Neural cell (in vitro differentiated cells): ENCODE results near the gene EP400.

ENCODE experiments used
- EP300 ChIP-seq: fragments of 450-650 bp; conservative IDR thresholded peaks from 2 replicates; pipeline ENCODE4 v1.6.1; 2014; ENCODE audit warnings: antibody characterized with exemption, mild to moderate bottlenecking, moderate library complexity; ENCODE audit not compliant: poor library complexity, severe bottlenecking
- EZH2 ChIP-seq: fragments of 200-600, 300-800 bp; shearing (Covaris generic), sonication (generic); IDR thresholded peaks from 2 replicates; pipeline ENCODE4 v1.6.1; 2014; ENCODE audit warnings: antibody characterized with exemption, low read length, borderline replicate concordance, mild to moderate bottlenecking; ENCODE audit not compliant: insufficient read depth, poor library complexity, severe bottlenecking
- RAD21 ChIP-seq: fragments of 450-650 bp; conservative IDR thresholded peaks from 2 replicates; pipeline ENCODE4 v1.6.1; 2014; ENCODE audit warnings: antibody characterized with exemption, mild to moderate bottlenecking, moderate library complexity
- SMC3 ChIP-seq: fragments of 450-650 bp; conservative IDR thresholded peaks from 2 replicates; pipeline ENCODE4 v1.6.1; 2014; ENCODE audit warnings: antibody characterized with exemption, mild to moderate bottlenecking, moderate library complexity; ENCODE audit not compliant: poor library complexity
- TF ChIP-seq, protein P1 (sequence below): fragments of 450-650 bp; IDR thresholded peaks from 2 replicates; pipeline ENCODE4 v1.5.1; 2014; ENCODE audit warnings: antibody characterized with exemption, mild to moderate bottlenecking, moderate library complexity; ENCODE audit not compliant: poor library complexity, severe bottlenecking
- TF ChIP-seq, protein P2 (sequence below): IDR thresholded peaks from 2 replicates; pipeline ENCODE4 v1.6.1; 2012; ENCODE audit warnings: borderline replicate concordance

DNA sequence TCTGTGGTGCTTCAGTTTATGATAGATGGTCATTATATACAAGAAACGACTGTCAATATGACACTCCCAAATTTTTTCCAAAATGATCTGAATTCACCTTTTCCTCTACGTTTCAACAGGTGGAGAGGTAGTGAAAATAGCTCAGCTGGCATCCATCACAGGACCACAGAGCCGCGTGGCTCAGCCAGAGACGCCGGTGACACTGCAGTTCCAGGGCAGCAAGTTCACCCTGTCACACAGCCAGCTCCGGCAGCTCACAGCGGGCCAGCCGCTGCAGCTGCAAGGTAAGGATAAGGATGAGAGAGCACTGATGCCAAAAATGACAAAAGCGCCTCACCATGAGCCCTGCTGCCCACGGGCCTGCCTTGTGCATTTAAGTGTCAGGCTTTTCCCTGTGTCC, 73.9 kb downstream of the EP400 start:
- TF ChIP-seq, protein P1, sequence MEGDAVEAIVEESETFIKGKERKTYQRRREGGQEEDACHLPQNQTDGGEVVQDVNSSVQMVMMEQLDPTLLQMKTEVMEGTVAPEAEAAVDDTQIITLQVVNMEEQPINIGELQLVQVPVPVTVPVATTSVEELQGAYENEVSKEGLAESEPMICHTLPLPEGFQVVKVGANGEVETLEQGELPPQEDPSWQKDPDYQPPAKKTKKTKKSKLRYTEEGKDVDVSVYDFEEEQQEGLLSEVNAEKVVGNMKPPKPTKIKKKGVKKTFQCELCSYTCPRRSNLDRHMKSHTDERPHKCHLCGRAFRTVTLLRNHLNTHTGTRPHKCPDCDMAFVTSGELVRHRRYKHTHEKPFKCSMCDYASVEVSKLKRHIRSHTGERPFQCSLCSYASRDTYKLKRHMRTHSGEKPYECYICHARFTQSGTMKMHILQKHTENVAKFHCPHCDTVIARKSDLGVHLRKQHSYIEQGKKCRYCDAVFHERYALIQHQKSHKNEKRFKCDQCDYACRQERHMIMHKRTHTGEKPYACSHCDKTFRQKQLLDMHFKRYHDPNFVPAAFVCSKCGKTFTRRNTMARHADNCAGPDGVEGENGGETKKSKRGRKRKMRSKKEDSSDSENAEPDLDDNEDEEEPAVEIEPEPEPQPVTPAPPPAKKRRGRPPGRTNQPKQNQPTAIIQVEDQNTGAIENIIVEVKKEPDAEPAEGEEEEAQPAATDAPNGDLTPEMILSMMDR: no peak
- TF ChIP-seq EZH2 (no peak), SMC3 (no peak), RAD21 (no peak), EP300 (no peak)
- TF ChIP-seq, protein P2, sequence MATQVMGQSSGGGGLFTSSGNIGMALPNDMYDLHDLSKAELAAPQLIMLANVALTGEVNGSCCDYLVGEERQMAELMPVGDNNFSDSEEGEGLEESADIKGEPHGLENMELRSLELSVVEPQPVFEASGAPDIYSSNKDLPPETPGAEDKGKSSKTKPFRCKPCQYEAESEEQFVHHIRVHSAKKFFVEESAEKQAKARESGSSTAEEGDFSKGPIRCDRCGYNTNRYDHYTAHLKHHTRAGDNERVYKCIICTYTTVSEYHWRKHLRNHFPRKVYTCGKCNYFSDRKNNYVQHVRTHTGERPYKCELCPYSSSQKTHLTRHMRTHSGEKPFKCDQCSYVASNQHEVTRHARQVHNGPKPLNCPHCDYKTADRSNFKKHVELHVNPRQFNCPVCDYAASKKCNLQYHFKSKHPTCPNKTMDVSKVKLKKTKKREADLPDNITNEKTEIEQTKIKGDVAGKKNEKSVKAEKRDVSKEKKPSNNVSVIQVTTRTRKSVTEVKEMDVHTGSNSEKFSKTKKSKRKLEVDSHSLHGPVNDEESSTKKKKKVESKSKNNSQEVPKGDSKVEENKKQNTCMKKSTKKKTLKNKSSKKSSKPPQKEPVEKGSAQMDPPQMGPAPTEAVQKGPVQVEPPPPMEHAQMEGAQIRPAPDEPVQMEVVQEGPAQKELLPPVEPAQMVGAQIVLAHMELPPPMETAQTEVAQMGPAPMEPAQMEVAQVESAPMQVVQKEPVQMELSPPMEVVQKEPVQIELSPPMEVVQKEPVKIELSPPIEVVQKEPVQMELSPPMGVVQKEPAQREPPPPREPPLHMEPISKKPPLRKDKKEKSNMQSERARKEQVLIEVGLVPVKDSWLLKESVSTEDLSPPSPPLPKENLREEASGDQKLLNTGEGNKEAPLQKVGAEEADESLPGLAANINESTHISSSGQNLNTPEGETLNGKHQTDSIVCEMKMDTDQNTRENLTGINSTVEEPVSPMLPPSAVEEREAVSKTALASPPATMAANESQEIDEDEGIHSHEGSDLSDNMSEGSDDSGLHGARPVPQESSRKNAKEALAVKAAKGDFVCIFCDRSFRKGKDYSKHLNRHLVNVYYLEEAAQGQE: no peak
